Activated CD8-positive, alpha-beta memory T cell treated with anti-CD3 and anti-CD28 coated beads, Interleukin-2, amount 50 U/mL, for 48 hours (primary cell): ENCODE data around the gene LIMS2.

ENCODE experiments used
- DNase-seq: peaks from one replicate; pipeline ENCODE4 v3.0.0-alpha.2; 2020

Gene LIMS2

DNA sequence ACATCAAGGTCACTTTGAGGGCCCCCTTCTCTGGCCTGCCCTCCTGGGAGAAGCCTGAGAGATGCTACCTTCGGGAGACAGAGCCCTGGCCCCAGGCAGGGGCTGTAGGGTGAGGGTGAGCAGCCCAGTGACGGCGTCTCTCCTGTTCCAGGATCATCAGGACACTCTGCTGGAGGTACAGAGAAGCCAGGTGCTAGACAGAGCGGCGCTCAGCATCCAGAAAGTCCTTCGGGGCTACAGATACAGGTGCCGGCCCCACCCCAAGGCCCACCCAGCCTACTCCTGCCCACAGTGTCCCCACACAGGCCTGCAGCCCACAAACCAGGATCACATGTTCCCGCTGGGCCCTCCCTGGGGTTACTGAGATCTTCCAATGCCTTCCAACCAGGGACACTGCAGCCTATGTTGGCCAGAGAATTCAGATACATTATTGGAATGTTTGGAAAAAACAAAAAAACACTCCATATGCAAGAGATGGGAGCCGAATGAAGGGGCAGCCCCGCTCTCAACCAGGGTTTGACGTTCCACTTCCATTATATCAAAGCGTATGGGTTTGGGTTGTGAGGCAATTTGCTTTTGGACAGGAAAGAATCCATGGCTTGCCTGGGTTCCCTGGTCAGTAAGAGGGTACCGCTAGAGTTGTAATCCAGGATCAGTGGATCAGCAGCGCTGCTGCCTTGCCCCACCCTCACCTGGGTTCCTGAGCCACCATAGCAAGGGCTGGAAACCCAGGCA lies 78.9 kb downstream of the LIMS2 start:
- DNase-seq: peak; percentile 17

DNA sequence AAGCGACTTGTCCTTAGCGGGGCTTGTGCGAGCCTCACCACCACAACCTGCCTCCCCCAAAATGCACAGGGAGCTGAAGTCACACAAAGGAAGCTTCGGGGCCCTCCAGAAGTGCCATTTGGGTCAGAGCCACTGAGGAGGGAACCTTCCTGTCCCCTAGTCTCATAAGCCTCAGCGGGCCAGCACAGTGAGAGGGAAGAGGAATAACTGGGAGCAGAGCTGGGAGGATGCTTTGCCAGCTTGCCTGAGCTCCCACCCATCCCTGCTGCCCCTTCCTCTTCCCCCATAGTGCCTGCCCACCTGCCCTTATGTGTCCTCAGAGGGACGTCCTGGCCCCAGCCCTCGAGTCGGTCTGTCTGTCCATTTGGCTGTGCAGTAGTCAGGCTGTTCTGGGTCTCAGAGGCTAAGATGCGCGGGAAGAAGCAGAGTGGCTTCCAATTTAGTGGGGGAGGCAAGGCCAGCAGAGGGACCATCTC lies 81.2 kb downstream of the LIMS2 start:
- DNase-seq: peak; percentile 40

DNA sequence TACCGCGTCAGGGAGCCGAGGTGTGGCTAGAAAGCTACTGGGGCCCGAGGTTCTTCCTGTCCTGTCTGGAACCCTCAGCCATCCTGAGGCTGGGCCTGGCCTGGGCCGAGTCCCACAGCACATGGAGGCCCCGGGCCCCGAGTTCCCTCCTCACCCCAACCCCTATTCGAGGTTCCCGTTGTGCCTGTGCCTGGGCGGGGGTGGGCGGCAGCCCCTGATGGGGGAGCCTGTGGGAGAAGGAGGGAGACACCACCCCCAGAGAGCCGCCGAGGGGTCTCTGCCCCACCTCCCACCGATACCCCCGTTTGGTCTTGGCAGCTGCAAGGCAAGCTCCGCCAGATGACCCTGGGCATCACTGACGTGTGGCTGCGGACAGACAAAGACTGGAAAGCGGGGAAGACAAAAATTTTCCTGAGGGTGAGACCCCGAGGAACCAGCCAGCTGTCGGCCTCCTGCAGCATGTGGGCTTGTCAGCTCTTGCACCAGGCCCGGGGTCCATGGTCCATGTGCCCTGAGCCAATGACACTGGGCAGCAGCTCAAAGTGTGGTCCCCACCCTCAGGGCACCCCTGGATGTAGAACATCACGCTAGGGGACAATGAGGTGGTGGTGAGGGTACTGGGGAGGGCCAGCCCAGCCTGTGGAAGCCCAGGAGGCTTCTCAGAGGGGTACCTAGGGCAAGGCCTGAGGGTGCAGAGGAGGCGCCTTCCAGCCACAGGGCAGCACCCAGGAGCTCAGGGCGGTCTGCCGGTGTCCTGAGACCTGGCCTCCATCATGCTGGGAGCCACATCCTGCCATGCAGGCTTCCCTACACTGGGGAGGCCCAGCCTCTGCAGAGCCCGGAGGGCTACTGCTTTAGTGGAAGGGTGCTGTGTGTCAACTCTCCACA lies 81.9 kb downstream of the LIMS2 start:
- DNase-seq: peak; percentile 48

DNA sequence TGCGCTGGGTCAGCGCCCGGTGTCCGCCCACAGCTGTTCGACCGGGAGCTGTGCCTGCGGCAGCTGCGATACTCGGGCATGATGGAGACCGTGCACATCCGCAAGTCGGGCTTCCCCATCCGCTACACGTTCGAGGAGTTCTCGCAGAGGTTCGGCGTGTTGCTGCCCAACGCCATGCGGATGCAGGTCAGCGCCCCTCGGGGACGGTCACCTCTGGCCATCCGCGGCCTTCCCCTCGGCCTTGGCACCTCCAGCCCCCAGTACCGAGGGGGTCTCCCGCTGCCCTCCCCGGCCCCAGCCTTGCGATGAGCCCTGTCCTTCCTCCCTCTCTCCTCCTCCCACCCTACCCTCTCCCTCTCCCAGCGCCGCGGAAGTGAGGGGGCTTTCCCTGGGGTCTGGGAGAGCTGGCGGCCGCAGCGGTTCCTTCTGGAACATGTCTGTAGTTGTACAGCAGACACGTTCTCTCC lies 82.5 kb downstream of the LIMS2 start:
- DNase-seq: peak; percentile 40

DNA sequence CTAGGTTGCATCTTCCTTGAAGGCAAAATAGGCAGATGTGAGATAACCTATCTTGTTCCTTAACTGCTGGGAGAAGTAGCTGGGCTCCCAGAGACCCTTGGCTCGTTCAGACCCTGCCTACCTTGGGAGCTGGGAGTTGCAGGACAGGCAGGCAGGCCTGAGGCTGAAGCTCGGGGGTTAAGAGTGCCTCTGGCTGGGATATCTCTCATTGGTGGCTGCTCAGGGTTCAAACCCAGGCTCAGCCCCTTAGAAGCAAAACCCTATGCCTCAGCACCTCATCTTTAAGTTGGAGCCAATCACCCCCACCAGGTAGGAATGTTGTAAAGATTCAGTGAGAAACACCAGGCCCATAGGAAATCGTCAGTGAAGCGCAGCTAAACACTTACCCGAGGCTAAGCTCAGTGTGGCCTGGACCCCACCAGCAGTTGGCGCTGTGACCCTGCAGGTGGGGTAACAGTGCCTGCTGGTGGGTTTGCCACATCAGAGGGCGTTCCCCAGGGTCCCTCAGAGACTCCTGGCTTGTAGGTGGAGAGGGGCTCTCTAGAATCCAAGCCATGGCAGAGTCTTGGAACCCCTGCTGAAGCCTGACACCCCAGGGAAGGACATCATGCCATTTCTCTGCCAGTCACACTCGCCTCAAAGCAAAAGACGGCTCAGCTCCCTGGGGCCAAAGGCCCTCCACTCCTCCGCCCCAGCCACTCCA lies 84.0 kb downstream of the LIMS2 start:
- peak; percentile 81 for DNase-seq

DNA sequence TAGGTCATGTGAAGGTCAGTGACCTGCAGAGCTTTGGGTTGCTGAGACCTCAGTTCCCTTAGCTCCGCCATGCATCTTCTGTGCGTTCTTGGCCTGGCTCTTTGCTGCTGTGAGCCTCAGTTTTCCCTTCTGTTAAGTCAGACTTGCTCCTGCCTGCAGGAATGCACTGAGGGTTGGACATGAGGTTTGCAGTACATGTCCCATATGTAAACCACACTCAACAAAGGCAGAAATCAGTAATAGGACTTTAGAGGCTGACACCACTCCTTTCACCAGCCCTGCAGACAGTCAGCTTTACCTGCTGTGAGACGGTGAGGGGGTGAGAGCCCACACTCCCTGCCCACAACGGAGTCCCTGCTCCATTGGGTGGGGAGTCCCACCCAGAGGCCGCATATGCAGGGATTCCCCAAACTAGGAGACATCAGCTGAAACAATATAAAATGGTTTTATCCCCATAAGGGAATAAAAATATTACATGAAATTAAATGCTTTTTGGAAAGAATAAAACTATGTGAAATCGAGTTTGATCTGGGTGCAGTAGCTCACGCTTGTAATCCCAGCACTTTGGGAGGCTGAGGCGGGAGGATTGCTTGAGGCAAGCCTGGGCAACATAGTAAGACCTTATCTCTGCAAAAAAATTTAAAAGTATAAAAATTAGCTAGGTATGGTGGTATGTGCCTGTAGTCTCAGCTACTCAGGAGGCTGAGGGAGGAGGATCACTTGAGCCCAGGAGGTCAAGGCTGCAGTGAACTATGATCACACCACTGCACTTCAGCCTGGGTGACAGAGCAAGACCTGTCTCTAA lies 84.7 kb downstream of the LIMS2 start:
- DNase-seq: peak; percentile 30

DNA sequence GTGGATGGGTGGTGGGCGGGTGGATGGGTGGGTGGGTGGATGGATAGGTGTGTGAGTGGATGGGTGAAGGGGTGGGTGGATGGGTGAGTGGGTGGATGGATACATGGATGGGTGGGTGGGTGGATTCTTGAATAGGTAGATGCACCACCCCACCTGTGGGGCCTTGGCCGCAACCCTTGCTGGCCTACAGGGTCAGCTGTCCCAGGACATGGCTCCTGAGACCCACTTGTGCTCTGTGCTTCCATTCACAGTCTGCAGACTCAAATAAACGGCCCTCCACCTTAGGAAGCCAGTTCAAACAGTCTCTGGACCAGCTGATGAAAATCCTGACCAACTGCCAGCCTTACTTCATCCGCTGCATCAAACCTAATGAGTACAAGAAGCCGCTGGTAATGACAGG lies 85.5 kb downstream of the LIMS2 start:
- DNase-seq: peak; percentile 17

DNA sequence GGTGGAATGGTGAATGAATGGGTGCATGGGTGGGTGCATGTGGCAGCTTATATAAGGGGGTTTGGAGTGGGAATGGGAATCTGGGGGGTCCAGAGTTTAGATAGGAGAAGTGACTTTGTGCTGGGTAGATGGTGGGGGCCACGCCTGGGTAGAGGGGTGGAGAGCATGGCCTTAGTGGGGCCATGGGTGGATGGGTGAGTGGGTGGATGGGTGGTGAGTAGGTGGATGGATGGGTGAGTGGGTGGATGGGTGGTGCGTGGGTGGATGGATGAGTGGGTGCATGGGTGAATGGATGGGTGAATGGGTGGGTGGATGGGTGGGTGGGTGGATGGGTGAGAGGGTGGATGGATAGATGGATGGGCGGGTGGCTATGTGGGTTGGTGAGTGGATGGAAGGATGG lies 86.0 kb downstream of the LIMS2 start:
- DNase-seq: peak; percentile 29
